Measurements from ENCODE around the gene PPP6R3. TPM values are rescaled to one million over a fixed set of nuclear protein-coding genes. Genes with fewer than 3 reads are reported as not detected.
A peak's percentile ranks its signal among the peaks of the same experiment; 100 is the strongest.

Gene PPP6R3
- total RNA-seq, 4 donors from 2014 or later = 76.6 to 130 (median 94.0) TPM

- DNase-seq = no peak
- Histone ChIP-seq H3K4me1 (peaks cover 0 to 7% (median 0%) of the 10 kb centered on the region in 3 donors), H3K27ac (peak overlapping the region in 2 of 4 donors; percentile 54 to 63), H3K27me3 (no peaks in the 10 kb centered on the region), H3K36me3 (peaks cover 17 to 98% (median 30%) of the 10 kb centered on the region in 3 donors), H3K9me3 (no peaks in the 10 kb centered on the region), H3K4me3 (no peak overlapping the region)
- no peak for TF ChIP-seq POLR2A (IDR thresholded peaks at IDR 0.05)
- no peak for TF ChIP-seq CTCF (IDR thresholded peaks at IDR 0.05)
- 80 to 87% methylated on average over 6 to 7 of the region's 19 CpGs for WGBS, 2 donors
- intact Hi-C loops (cut with DNase I) = no loop called here
Observed at GRCh38 chr11:68414496-68415221, 45.9 kb upstream of the PPP6R3 start.

GRCh38 chr11:68416070-68416578 lies 44.4 kb upstream of the PPP6R3 start:
- Histone ChIP-seq H3K4me1 (peaks cover 0 to 7% (median 0%) of the 10 kb centered on the region in 3 donors), H3K9me3 (no peaks in the 10 kb centered on the region), H3K27ac (no peak overlapping the region), H3K27me3 (no peaks in the 10 kb centered on the region), H3K4me3 (no peak overlapping the region), H3K36me3 (peaks cover 17 to 98% (median 22%) of the 10 kb centered on the region in 3 donors)
- TF ChIP-seq CTCF (IDR thresholded peaks at IDR 0.05) (no peak), POLR2A (IDR thresholded peaks at IDR 0.05) (no peak)
- no peak for DNase-seq
- WGBS, 2 donors = 89 to 96% methylated on average over 13 to 15 of the region's 22 CpGs
- intact Hi-C loops (cut with DNase I) = no loop called here

GRCh38 chr11:68418648-68419047 lies 41.9 kb upstream of the PPP6R3 start:
- 87 to 94% methylated on average over 5 to 6 of the region's 6 CpGs for WGBS, 2 donors
- no peak for TF ChIP-seq POLR2A (IDR thresholded peaks at IDR 0.05)
- TF ChIP-seq CTCF (IDR thresholded peaks at IDR 0.05) = no peak
- Histone ChIP-seq H3K4me3 (no peak overlapping the region), H3K27ac (no peak overlapping the region), H3K36me3 (peaks cover 17 to 91% (median 21%) of the 10 kb centered on the region in 3 donors), H3K27me3 (no peaks in the 10 kb centered on the region), H3K9me3 (no peaks in the 10 kb centered on the region), H3K4me1 (peaks cover 0 to 3% (median 0%) of the 10 kb centered on the region in 3 donors)
- DNase-seq = no peak
- intact Hi-C loops (cut with DNase I) = no loop called here

- H3K4me3 ChIP-seq = no peak overlapping the region
- H3K27ac ChIP-seq = no peak overlapping the region
- H3K4me1 ChIP-seq = no peaks in the 10 kb centered on the region
- WGBS, 2 donors = 93 to 98% methylated on average over 4 to 7 of the region's 7 CpGs
- no peak for DNase-seq
- intact Hi-C loops (cut with DNase I) = no loop called here
- TF ChIP-seq POLR2A (IDR thresholded peaks at IDR 0.05) (no peak), CTCF (IDR thresholded peaks at IDR 0.05) (no peak)
- H3K9me3 ChIP-seq = no peaks in the 10 kb centered on the region
- H3K27me3 ChIP-seq = no peaks in the 10 kb centered on the region
- peaks cover 9 to 91% (median 12%) of the 10 kb centered on the region in 3 donors for H3K36me3 ChIP-seq
Observed at GRCh38 chr11:68420171-68420570, 40.4 kb upstream of the PPP6R3 start.

DNA sequence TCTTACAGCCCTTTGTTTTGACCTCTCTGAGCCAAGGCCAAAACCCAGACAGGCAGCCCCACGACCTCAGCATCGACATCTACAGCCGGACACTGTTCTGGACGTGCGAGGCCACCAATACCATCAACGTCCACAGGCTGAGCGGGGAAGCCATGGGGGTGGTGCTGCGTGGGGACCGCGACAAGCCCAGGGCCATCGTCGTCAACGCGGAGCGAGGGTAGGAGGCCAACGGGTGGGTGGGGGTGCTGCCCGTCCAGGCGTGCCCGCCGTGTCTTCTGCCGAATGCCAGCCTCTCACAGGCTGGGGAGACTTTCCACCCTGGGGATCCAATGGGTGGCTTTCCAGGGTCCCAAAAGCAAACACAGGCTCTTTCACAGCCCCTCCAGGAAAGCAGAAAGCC lies 37.1 kb upstream of the PPP6R3 start:
- no peaks in the 10 kb centered on the region for H3K27me3 ChIP-seq
- no peaks in the 10 kb centered on the region for H3K4me1 ChIP-seq
- H3K27ac ChIP-seq = no peak overlapping the region
- TF ChIP-seq CTCF (IDR thresholded peaks at IDR 0.05) (no peak), POLR2A (IDR thresholded peaks at IDR 0.05) (no peak)
- no peak overlapping the region for H3K4me3 ChIP-seq
- WGBS, 2 donors = 92 to 96% methylated on average over 10 to 18 of the region's 21 CpGs
- peaks cover 10 to 93% (median 24%) of the 10 kb centered on the region in 3 donors for H3K36me3 ChIP-seq
- intact Hi-C loops (cut with DNase I) = no loop called here
- DNase-seq = no peak
- no peaks in the 10 kb centered on the region for H3K9me3 ChIP-seq

Data from esophagus squamous epithelium (tissue), 5 donors.